ENCODE measurements around the gene LRRC9.

DNA sequence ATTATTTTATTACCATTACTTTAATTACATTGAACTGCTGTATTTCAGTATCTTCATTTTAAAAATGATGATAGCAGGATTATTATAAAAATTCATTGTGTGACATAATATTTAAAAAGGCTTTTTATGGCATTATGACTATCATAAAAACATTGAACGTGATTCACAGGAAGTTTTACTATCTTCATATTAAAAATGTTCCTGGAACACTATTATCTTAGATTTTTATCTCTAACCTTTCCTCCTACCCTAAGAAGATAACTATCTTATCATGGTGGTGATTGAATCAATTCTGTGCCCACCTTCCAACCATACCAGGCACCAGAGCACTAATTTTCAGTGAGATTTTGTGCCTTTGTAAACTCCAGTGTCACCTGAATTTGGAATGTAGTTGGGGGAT is 16.2 kb downstream of the LRRC9 start:
- TF ChIP-seq, protein P1, sequence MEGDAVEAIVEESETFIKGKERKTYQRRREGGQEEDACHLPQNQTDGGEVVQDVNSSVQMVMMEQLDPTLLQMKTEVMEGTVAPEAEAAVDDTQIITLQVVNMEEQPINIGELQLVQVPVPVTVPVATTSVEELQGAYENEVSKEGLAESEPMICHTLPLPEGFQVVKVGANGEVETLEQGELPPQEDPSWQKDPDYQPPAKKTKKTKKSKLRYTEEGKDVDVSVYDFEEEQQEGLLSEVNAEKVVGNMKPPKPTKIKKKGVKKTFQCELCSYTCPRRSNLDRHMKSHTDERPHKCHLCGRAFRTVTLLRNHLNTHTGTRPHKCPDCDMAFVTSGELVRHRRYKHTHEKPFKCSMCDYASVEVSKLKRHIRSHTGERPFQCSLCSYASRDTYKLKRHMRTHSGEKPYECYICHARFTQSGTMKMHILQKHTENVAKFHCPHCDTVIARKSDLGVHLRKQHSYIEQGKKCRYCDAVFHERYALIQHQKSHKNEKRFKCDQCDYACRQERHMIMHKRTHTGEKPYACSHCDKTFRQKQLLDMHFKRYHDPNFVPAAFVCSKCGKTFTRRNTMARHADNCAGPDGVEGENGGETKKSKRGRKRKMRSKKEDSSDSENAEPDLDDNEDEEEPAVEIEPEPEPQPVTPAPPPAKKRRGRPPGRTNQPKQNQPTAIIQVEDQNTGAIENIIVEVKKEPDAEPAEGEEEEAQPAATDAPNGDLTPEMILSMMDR (IDR thresholded peaks at IDR 0.05): no peak
- TF ChIP-seq POLR2A (IDR thresholded peaks at IDR 0.05): no peak

Data from upper lobe of left lung (tissue), 4 donors.